GM15510 (cell line): Measurements from ENCODE around the gene CCNK.

Experiments
- POLR2A ChIP-seq: IDR thresholded peaks from 3 replicates; pipeline ENCODE4 v1.6.1; 2011; ENCODE audit warnings: borderline replicate concordance; ENCODE audit not compliant: insufficient read length; ENCODE audit errors: extremely low read depth

CCNK gene

GRCh38 chr14:99527427-99528076 is 46.3 kb downstream of the CCNK start:
- no peak for TF ChIP-seq POLR2A

DNA sequence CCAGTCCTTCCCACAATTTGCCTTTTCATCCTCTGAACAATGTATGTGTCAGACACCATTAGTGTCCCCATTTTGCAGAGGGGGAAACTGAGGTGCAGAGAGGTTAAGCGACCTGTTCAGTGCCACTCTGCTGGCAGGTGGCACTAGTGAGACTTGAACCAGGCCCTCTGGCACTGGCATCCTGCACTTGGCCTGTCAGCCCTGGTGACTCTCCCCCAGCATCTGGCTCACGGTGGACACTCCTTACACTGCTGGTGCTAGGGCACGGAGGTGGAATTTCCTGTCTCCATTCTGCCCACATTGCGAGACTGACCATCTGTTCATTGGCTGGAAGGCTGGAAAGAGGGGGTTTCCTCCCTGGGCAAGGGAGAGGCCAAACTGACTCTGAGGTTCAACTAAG is 48.7 kb downstream of the CCNK start:
- TF ChIP-seq POLR2A: no peak

DNA sequence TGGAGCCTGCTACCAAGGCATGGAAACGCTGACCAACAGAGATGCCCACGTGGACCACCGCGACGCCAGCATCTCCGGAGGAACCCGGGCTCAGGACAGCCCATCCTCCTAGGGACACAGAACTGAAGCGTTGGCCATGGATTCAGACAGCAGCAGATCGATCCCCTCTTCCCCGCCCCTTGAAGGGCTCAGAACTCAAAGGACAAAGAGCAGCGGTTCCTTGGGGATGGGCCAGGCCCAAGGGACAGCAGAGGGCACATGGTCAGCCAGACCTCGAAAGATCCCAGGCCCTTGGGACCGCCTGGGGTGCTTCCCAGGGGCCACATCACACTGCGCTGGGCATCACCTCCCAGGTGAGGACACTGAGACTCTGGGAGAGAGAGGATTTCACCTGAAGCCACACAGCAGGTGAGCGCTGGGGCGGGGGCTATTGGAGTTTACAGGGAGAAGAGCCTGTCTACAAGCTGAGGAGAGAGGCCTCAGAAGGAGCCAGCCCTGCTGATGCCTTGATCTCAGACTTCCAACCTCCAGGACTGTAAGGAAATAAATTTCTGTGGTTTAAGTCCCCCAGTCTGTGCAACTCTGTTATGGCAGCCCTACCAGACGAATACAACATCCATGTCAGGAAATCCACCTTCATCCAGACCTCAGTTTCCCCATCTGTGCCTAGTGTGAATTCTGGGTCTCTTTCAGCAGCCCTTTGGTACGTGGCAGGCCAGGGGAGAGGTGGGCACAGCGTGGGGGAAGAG is 49.4 kb downstream of the CCNK start:
- TF ChIP-seq POLR2A: no peak

GRCh38 chr14:99531251-99532096 is 50.3 kb downstream of the CCNK start:
- TF ChIP-seq POLR2A: no peak

GRCh38 chr14:99532310-99532709 is 51.1 kb downstream of the CCNK start:
- no peak for TF ChIP-seq POLR2A

DNA sequence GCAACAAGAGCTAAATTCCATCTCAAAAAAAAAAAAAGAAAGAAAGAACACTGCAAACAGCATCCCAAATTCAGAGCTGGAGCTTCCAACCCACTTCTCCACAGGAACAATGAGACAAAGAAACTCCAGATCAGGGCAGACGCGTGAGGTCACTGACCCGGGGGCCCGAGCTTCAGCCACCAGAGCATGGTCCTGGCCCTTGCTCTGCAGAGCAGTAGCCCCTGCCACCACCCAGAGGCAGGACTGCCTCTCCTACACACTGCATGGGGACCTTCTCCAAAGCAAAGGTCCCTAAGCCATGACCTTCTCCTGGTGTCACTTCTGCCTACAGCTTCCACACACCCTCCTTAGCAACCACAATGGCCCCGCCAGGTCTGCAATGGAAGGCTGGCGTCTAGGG is 53.1 kb downstream of the CCNK start:
- TF ChIP-seq POLR2A: no peak

- TF ChIP-seq POLR2A: no peak
Measured at GRCh38 chr14:99534863-99535262, 53.7 kb downstream of the CCNK start.

DNA sequence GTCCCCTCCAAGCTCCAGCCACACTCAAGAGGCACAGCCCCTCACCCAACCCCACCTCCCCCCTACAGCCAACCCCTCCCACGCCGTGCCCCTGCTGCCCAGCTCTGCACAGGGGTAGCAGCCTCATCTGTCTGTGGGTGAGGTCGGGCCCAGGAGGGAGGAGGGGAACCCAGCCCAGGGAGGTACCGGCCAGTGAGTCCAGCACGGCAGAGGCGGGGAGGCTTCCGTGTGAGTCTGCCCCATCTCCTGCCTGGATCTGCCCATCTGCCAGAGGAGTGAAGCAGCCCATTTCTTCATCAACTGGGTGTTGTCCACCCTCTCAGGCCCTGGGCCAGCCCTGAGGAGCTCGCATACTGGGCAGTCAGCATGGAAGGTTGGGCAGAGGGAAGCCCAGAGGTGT is 54.2 kb downstream of the CCNK start:
- TF ChIP-seq POLR2A: no peak

GRCh38 chr14:99535908-99536778 is 54.9 kb downstream of the CCNK start:
- no peak for TF ChIP-seq POLR2A

DNA sequence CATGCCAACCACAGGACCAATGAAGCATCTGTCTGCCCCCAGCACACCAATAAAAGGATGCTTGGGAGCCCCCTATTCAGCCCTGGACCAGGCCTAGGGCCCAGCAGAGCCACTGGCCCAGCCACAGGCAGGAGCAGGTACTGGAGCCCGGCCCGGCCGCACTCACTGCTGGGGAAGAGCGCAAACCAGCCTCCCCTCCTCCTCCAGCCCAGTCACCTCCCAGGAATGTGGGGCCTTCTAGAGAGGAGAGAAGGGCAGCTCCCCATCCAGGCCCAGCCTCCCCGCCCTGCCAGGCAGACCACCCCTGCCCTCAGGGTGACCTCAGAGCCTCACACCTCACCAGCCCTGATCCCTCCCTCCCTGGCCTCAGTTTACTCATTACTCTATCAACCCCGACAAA is 56.2 kb downstream of the CCNK start:
- no peak for TF ChIP-seq POLR2A

GRCh38 chr14:99538275-99538674 is 57.1 kb downstream of the CCNK start:
- TF ChIP-seq POLR2A: no peak

- TF ChIP-seq POLR2A: no peak
Measured at GRCh38 chr14:99538733-99539132, 57.5 kb downstream of the CCNK start.

DNA sequence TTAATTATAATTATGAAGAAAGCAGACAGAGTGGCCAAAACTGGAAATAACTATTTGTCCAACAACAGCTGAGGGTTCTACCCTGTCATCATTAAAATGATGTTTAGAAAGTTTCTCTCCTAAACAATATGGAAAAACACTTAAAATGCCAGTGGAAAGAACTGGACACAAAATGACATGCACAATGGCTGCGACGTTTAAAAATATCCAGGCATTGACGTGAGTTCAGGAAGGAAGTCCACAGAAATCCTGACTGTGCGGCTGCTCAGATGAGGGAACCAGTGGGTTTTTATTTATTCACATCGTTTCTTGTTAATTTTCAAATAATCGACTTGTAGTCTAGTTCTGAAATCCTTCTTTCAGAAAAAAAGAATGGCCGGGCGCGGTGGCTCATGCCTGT is 58.3 kb downstream of the CCNK start:
- no peak for TF ChIP-seq POLR2A

- no peak for TF ChIP-seq POLR2A
Measured at GRCh38 chr14:99540196-99541032, 59.2 kb downstream of the CCNK start.
